Fibroblast of skin of right biceps (primary cell): ENCODE results near the gene MIA.
A peak's percentile ranks its signal among the peaks of the same experiment; 100 is the strongest.
"Not testable (repeated sequence)": the region's sequence is repeated elsewhere in the genome, so short reads cannot be mapped to it uniquely, and the experiment has no call there.

Source experiments
- DNase-seq: peaks from one replicate; pipeline ENCODE4 v3.0.0-alpha.2; 2013

Gene MIA

GRCh38 chr19:40781140-40781539 is 5.8 kb downstream of the MIA start:
- no peak for DNase-seq

GRCh38 chr19:40783711-40784110 is 8.4 kb downstream of the MIA start:
- DNase-seq: no peak

- DNase-seq: not testable (repeated sequence)
Measured at GRCh38 chr19:40784146-40784545, 8.8 kb downstream of the MIA start.

- DNase-seq: no peak
Measured at GRCh38 chr19:40785526-40785925, 10.2 kb downstream of the MIA start.

- DNase-seq: no peak
Measured at GRCh38 chr19:40786060-40787037, 11.0 kb downstream of the MIA start.

- no peak for DNase-seq
Measured at GRCh38 chr19:40791349-40791748, 16.0 kb downstream of the MIA start.

GRCh38 chr19:40791996-40792395 is 16.7 kb downstream of the MIA start:
- DNase-seq: no peak

GRCh38 chr19:40797166-40797962 is 22.0 kb downstream of the MIA start:
- DNase-seq: no peak

- DNase-seq: peak; percentile 63
Measured at GRCh38 chr19:40797963-40798682, 22.8 kb downstream of the MIA start.

- DNase-seq: peak; percentile 100
Measured at GRCh38 chr19:40798683-40799557, 23.6 kb downstream of the MIA start, which contains the start of gene EGLN2. Gene EGLN2 (plus strand): TSS chr19:40799191. CDS start chr19:40800573, 1,382 bp downstream.

- DNase-seq: no peak
Measured at GRCh38 chr19:40799558-40800338, 24.4 kb downstream of the MIA start.

GRCh38 chr19:40800339-40800996 is 25.1 kb downstream of the MIA start:
- DNase-seq: no peak

- no peak for DNase-seq
Measured at GRCh38 chr19:40800997-40801377, 25.7 kb downstream of the MIA start.

GRCh38 chr19:40801426-40802299 is 26.3 kb downstream of the MIA start:
- no peak for DNase-seq

GRCh38 chr19:40802300-40803169 is 27.2 kb downstream of the MIA start:
- DNase-seq: no peak

GRCh38 chr19:40803170-40803856 is 28.0 kb downstream of the MIA start:
- DNase-seq: no peak

- DNase-seq: no peak
Measured at GRCh38 chr19:40803857-40804782, 28.8 kb downstream of the MIA start.
